ENCODE results near the gene COL8A1. TPM values are rescaled to one million over a fixed set of nuclear protein-coding genes. Genes with fewer than 3 reads are reported as not detected.

Gene COL8A1
- total RNA-seq, 4 donors from 2014 or later, result 31.5 to 139 (median 71.4) TPM

GRCh38 chr3:99709686-99710085, 71.3 kb downstream of the COL8A1 start:
- no peak overlapping the region for H3K27ac ChIP-seq (replicated peaks in 1 of 4)
- intact Hi-C loops (cut with DNase I), result no loop called here
- no peaks in the 10 kb centered on the region for H3K36me3 ChIP-seq
- H3K4me1 ChIP-seq, result peaks cover 0 to 27% (median 21%) of the 10 kb centered on the region in 4 donors
- WGBS, result 92% methylated on average over 1 of the region's 1 CpG
- H3K9me3 ChIP-seq, result no peaks in the 10 kb centered on the region
- no peaks in the 10 kb centered on the region for H3K27me3 ChIP-seq
- no peak overlapping the region for H3K4me3 ChIP-seq
- no peak for TF ChIP-seq EP300 (IDR thresholded peaks at IDR 0.05)
- TF ChIP-seq POLR2AphosphoS5 (IDR thresholded peaks at IDR 0.05), result no peak
- TF ChIP-seq, protein P1, sequence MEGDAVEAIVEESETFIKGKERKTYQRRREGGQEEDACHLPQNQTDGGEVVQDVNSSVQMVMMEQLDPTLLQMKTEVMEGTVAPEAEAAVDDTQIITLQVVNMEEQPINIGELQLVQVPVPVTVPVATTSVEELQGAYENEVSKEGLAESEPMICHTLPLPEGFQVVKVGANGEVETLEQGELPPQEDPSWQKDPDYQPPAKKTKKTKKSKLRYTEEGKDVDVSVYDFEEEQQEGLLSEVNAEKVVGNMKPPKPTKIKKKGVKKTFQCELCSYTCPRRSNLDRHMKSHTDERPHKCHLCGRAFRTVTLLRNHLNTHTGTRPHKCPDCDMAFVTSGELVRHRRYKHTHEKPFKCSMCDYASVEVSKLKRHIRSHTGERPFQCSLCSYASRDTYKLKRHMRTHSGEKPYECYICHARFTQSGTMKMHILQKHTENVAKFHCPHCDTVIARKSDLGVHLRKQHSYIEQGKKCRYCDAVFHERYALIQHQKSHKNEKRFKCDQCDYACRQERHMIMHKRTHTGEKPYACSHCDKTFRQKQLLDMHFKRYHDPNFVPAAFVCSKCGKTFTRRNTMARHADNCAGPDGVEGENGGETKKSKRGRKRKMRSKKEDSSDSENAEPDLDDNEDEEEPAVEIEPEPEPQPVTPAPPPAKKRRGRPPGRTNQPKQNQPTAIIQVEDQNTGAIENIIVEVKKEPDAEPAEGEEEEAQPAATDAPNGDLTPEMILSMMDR (IDR thresholded peaks at IDR 0.05), result no peak
- DNase-seq (ENCODE audit: extremely low spot score), result no peak

DNA sequence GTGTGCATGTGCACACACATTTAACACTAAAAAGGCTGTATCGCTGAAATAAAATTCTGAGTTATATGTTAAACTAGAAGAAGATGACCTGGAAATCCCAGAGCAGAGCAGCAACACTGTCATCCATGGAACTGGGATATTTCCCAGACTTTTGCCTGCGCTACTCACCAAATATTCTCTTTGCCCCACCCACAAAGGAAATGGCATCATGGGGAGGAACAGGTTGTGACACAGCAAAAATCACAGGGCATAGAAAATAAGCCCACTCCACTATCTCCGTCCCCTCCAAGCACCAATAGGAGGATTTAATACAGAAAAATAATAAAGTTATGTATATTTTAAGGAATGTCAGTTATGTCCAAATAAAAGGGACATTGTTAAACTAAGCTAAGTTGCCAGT, 71.7 kb downstream of the COL8A1 start:
- H3K36me3 ChIP-seq, result no peaks in the 10 kb centered on the region
- no peak overlapping the region for H3K4me3 ChIP-seq
- intact Hi-C loops (cut with DNase I), result no loop called here
- TF ChIP-seq EP300 (IDR thresholded peaks at IDR 0.05) (no peak), POLR2AphosphoS5 (IDR thresholded peaks at IDR 0.05) (no peak), POLR2A (IDR thresholded peaks at IDR 0.05; ENCODE audit: low read depth) (no peak)
- TF ChIP-seq, protein P1 (IDR thresholded peaks at IDR 0.05), result no peak
- no peak for DNase-seq (ENCODE audit: extremely low spot score)
- H3K4me1 ChIP-seq, result peaks cover 0 to 23% (median 20%) of the 10 kb centered on the region in 4 donors
- no peaks in the 10 kb centered on the region for H3K9me3 ChIP-seq
- H3K27ac ChIP-seq (replicated peaks in 1 of 4), result no peak overlapping the region
- no peaks in the 10 kb centered on the region for H3K27me3 ChIP-seq
- WGBS, result 94% methylated on average over 3 of the region's 3 CpGs

- Histone ChIP-seq H3K4me1 (peaks cover 0 to 11% (median 10%) of the 10 kb centered on the region in 4 donors), H3K4me3 (no peak overlapping the region), H3K27ac (replicated peaks in 1 of 4) (no peak overlapping the region), H3K27me3 (no peaks in the 10 kb centered on the region), H3K36me3 (no peaks in the 10 kb centered on the region), H3K9me3 (no peaks in the 10 kb centered on the region)
- 66% methylated on average over 4 of the region's 4 CpGs for WGBS
- TF ChIP-seq, protein P1 (IDR thresholded peaks at IDR 0.05), result no peak
- TF ChIP-seq EP300 (IDR thresholded peaks at IDR 0.05), result no peak
- TF ChIP-seq POLR2AphosphoS5 (IDR thresholded peaks at IDR 0.05), result no peak
- TF ChIP-seq POLR2A (IDR thresholded peaks at IDR 0.05; ENCODE audit: low read depth), result no peak
- intact Hi-C loops (cut with DNase I), result no loop called here
- DNase-seq (ENCODE audit: extremely low spot score), result no peak
Measured at GRCh38 chr3:99711351-99711750, 73.0 kb downstream of the COL8A1 start.

DNA sequence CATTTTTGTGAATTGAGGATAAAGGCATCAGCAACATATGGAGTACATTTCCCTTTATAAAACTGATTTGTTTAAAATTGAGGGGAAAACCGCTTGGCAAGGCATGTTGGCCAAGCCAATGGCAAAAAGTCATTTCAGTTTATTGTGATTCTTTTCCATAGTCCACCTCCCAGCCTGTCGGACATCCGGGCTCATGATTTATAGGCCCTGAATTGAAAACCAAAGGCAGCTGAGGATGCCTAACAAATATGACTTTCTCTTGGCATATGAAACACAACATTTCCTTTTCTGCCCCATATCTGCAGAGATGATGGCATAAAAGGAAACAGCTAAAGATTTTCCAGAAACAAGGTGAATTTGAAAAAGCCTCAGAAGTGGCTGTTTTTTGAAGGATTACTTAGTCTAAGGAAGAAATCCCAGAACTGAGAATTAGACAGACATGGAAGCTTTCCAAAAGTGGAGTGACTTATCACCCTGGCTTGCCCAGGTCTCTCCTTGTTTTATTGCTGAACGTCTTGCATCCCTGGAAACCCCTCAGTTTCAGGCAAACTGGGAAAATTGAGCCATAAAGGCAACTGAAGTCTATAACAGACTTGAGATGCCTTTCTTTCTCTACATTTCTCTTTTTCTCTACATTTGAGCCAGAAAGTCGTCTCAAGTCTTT, 74.0 kb downstream of the COL8A1 start:
- Histone ChIP-seq H3K36me3 (no peaks in the 10 kb centered on the region), H3K9me3 (no peaks in the 10 kb centered on the region), H3K27me3 (no peaks in the 10 kb centered on the region), H3K4me3 (no peak overlapping the region), H3K27ac (replicated peaks in 1 of 4) (no peak overlapping the region), H3K4me1 (peaks cover 0 to under 1% (median under 1%) of the 10 kb centered on the region in 4 donors)
- TF ChIP-seq POLR2AphosphoS5 (IDR thresholded peaks at IDR 0.05) (no peak), POLR2A (IDR thresholded peaks at IDR 0.05; ENCODE audit: low read depth) (no peak), EP300 (IDR thresholded peaks at IDR 0.05) (no peak)
- TF ChIP-seq, protein P1 (IDR thresholded peaks at IDR 0.05), result no peak
- no peak for DNase-seq (ENCODE audit: extremely low spot score)
- intact Hi-C loops (cut with DNase I), result no loop called here
- WGBS, result 72% methylated on average over 5 of the region's 5 CpGs

DNA sequence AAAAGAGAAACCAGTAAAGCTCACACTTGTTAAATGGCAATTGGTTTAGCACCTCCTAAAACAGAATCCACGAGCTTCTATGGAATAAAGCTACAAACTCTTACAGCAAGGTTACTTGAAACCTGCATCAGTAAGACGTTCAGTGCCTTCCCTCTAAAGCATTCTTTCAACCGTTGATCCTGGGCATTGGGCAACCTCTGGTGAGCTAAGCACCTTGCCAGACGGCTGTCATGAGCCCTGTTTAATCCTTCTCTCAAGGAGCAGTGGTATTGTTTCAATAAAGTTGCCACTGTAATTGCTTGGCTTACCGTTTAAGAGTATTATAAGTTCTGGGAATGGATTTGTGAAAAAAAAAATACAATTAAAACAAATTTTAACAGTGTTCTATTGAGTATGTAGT, 75.0 kb downstream of the COL8A1 start:
- no peak for DNase-seq (ENCODE audit: extremely low spot score)
- Histone ChIP-seq H3K4me1 (no peaks in the 10 kb centered on the region), H3K4me3 (no peak overlapping the region), H3K9me3 (no peaks in the 10 kb centered on the region), H3K27ac (replicated peaks in 1 of 4) (no peak overlapping the region), H3K36me3 (no peaks in the 10 kb centered on the region), H3K27me3 (no peaks in the 10 kb centered on the region)
- TF ChIP-seq EP300 (IDR thresholded peaks at IDR 0.05) (no peak), POLR2A (IDR thresholded peaks at IDR 0.05; ENCODE audit: low read depth) (no peak), POLR2AphosphoS5 (IDR thresholded peaks at IDR 0.05) (no peak)
- TF ChIP-seq, protein P1 (IDR thresholded peaks at IDR 0.05), result no peak
- WGBS, result 88% methylated on average over 5 of the region's 5 CpGs
- intact Hi-C loops (cut with DNase I), result no loop called here

All from esophagus muscularis mucosa (tissue), 4 donors.